ENCODE measurements around the gene WDR90.

Gene WDR90

DNA sequence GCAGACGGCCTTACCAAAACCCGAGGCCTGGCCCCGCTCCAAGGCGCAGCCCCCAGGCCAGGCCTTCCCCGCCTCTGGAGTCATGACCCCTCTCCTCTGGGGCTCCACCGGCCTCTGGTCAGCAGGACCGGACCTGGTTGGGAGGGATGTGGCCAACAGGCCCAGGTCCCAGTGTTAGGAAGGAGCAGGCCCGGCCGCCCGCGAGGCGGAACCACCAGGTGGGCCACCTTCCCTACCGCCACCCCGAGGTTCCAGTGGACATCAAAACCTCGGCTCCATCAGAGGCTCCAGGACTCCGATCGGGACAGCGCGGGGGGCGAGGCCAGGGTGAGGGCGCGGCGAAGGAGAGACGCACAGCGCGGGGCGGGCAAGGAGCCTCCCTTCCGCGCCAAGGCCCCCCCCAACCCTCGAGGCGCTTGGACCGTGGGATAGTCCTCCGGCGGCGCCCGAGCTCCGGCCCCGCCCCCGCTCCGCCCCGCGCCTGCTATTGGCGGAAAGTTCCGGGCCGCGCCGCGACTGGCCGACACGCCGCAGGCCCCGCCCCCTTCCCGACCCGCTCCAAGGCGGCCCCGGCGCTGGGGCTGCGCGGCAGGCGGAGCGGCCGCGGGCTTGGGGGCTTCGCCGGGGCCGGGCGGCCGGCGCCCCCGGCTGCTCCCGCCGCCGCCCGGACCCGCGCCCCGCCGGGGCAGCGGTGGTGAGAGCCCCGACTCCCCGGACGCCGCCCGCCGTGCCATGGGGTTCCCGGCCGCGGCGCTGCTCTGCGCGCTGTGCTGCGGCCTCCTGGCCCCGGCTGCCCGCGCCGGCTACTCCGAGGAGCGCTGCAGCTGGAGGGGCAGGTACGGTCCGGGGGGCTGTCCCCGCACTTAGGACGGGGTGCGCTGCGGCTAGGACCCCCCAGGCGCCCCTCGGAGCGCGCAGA lies 65.7 kb downstream of the WDR90 start, which contains the start of gene METRN:
METRN (plus strand) TSS at position 561 of the 919 bp plus-strand sequence; CDS start at position 733, 172 bp downstream.
- H3K9me3 ChIP-seq (ENCODE audit: control insufficient read depth, low read length) = no peaks in the 10 kb centered on the region
- H3K79me2 ChIP-seq = peaks cover 2% of the 10 kb centered on the region
- H3K27me3 ChIP-seq (ENCODE audit: control insufficient read depth, insufficient read depth, low read length) = no peaks in the 10 kb centered on the region
- H3K4me3 ChIP-seq (ENCODE audit: low read depth, low read length) = peak within 1 kb of the TSS; percentile 45
- H3K36me3 ChIP-seq (ENCODE audit: control insufficient read depth, insufficient read depth, low read length) = no peaks in the 10 kb centered on the region
- TF ChIP-seq, protein P1, sequence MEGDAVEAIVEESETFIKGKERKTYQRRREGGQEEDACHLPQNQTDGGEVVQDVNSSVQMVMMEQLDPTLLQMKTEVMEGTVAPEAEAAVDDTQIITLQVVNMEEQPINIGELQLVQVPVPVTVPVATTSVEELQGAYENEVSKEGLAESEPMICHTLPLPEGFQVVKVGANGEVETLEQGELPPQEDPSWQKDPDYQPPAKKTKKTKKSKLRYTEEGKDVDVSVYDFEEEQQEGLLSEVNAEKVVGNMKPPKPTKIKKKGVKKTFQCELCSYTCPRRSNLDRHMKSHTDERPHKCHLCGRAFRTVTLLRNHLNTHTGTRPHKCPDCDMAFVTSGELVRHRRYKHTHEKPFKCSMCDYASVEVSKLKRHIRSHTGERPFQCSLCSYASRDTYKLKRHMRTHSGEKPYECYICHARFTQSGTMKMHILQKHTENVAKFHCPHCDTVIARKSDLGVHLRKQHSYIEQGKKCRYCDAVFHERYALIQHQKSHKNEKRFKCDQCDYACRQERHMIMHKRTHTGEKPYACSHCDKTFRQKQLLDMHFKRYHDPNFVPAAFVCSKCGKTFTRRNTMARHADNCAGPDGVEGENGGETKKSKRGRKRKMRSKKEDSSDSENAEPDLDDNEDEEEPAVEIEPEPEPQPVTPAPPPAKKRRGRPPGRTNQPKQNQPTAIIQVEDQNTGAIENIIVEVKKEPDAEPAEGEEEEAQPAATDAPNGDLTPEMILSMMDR (IDR thresholded peaks at IDR 0.05) = no peak
- H3K4me1 ChIP-seq = peaks cover 16% of the 10 kb centered on the region
- H3K27ac ChIP-seq = no peak within 1 kb of the TSS
- H3K9ac ChIP-seq = no peak within 1 kb of the TSS
- H3K4me2 ChIP-seq (ENCODE audit: low read length) = peak within 1 kb of the TSS; percentile 74
- H2AFZ ChIP-seq = peak within 1 kb of the TSS; percentile 56

DNA sequence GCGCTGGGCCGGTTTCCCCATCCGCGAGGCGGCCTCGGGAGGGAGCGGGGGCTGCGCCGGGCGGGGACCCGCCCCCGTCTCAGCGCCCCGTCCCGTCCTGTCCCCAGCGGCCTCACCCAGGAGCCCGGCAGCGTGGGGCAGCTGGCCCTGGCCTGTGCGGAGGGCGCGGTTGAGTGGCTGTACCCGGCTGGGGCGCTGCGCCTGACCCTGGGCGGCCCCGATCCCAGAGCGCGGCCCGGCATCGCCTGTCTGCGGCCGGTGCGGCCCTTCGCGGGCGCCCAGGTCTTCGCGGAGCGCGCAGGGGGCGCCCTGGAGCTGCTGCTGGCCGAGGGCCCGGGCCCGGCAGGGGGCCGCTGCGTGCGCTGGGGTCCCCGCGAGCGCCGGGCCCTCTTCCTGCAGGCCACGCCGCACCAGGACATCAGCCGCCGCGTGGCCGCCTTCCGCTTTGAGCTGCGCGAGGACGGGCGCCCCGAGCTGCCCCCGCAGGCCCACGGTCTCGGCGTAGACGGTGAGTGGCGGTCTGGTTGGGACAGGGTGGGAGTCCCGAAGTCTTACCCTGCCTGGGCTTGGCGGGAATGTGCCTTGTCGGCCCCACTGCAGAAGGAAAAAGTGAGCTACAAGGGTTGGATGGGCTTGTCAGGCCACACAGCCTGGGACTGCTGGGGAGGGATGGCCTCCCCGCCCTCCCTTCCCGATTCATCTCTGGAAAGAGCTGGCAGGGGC lies 66.5 kb downstream of the WDR90 start:
- Histone ChIP-seq H3K4me3 (ENCODE audit: low read depth, low read length) (peak overlapping the region; percentile 45), H3K27ac (no peak overlapping the region), H3K79me2 (peaks cover 2% of the 10 kb centered on the region), H3K9me3 (ENCODE audit: control insufficient read depth, low read length) (no peaks in the 10 kb centered on the region), H3K27me3 (ENCODE audit: control insufficient read depth, insufficient read depth, low read length) (no peaks in the 10 kb centered on the region), H3K4me1 (peaks cover 17% of the 10 kb centered on the region), H3K36me3 (ENCODE audit: control insufficient read depth, insufficient read depth, low read length) (no peaks in the 10 kb centered on the region), H3K4me2 (ENCODE audit: low read length) (peak overlapping the region; percentile 74), H2AFZ (peak overlapping the region; percentile 56), H3K9ac (no peak overlapping the region)
- TF ChIP-seq, protein P1 (IDR thresholded peaks at IDR 0.05) = no peak

DNA sequence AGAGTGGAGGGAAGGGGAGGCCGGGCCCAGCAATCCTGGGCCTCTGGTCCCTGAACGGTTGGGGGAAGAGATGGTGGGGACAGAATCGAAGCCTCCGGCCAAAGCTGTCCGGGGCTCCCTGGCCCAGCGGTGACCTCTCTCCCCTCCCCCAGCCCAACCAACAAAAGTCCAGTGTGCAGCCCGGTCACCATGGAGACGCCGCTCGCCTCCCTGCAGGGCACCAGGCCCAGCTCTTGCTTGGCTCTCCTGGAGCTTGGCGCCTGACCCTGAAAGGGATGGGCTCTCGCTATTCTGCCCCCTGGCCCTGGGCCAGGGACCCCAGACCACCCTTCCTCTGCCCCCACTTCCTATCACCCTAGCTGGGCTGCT lies 67.0 kb downstream of the WDR90 start:
- H3K27ac ChIP-seq = no peak overlapping the region
- H3K4me3 ChIP-seq (ENCODE audit: low read depth, low read length) = peak overlapping the region; percentile 43

DNA sequence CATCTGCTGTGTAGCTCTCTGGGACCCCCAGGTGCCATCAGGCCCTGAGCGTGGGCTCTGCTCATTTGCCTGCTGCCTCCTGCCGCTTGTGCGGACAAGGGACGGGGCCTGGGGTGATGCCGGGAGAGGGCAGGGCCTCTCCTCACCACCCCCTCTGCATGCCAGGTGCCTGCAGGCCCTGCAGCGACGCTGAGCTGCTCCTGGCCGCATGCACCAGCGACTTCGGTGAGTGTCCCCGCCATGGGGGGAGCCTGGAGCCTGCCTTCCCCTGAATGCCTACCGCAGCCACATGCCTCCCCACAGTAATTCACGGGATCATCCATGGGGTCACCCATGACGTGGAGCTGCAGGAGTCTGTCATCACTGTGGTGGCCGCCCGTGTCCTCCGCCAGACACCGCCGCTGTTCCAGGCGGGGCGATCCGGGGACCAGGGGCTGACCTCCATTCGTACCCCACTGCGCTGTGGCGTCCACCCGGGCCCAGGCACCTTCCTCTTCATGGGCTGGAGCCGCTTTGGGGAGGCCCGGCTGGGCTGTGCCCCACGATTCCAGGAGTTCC lies 67.7 kb downstream of the WDR90 start:
- TF ChIP-seq, protein P1 (IDR thresholded peaks at IDR 0.05) = no peak
- no peaks in the 10 kb centered on the region for H3K27me3 ChIP-seq (ENCODE audit: control insufficient read depth, insufficient read depth, low read length)
- no peak overlapping the region for H3K27ac ChIP-seq
- no peak overlapping the region for H3K9ac ChIP-seq
- H3K4me2 ChIP-seq (ENCODE audit: low read length) = no peak overlapping the region
- H3K9me3 ChIP-seq (ENCODE audit: control insufficient read depth, low read length) = no peaks in the 10 kb centered on the region
- H3K4me3 ChIP-seq (ENCODE audit: low read depth, low read length) = no peak overlapping the region
- H3K4me1 ChIP-seq = peaks cover 17% of the 10 kb centered on the region
- H2AFZ ChIP-seq = no peak overlapping the region
- H3K79me2 ChIP-seq = peaks cover 2% of the 10 kb centered on the region
- H3K36me3 ChIP-seq (ENCODE audit: control insufficient read depth, insufficient read depth, low read length) = no peaks in the 10 kb centered on the region

More for the DNA sequence above, 67.0 kb downstream of the WDR90 start:
- Histone ChIP-seq H3K9ac (no peak overlapping the region), H3K9me3 (ENCODE audit: control insufficient read depth, low read length) (no peaks in the 10 kb centered on the region), H3K4me2 (ENCODE audit: low read length) (peak overlapping the region; percentile 74), H2AFZ (peak overlapping the region; percentile 40), H3K27me3 (ENCODE audit: control insufficient read depth, insufficient read depth, low read length) (no peaks in the 10 kb centered on the region), H3K79me2 (peaks cover 2% of the 10 kb centered on the region), H3K36me3 (ENCODE audit: control insufficient read depth, insufficient read depth, low read length) (no peaks in the 10 kb centered on the region), H3K4me1 (peaks cover 17% of the 10 kb centered on the region)
- TF ChIP-seq, protein P1 (IDR thresholded peaks at IDR 0.05) = no peak
